ENCODE results near the gene SNX33.

- no peak for TF ChIP-seq ZNF274 (IDR thresholded peaks at IDR 0.05; ENCODE audit: low read depth, low read length)
- TF ChIP-seq YY1 (IDR thresholded peaks at IDR 0.05; ENCODE audit: insufficient read depth, insufficient read length) = no peak
- no peak for TF ChIP-seq SUZ12 (IDR thresholded peaks at IDR 0.05; ENCODE audit: extremely low read depth, insufficient read depth, insufficient read length)
These were observed 6.6 kb upstream of the SNX33 start for GRCh38 chr15:75641179-75641503.

All from NT2/D1 (cell line).